ENCODE results near the gene HSD17B8. TPM values are rescaled to one million over a fixed set of nuclear protein-coding genes. Genes with fewer than 3 reads are reported as not detected.

HSD17B8 gene
- polyA plus RNA-seq, 1 donor (not counting 4 experiments of a cell fraction or from before 2014, with no cell fraction given), result 18.6 TPM

- dilution Hi-C loops (cut with MboI; ENCODE audit: extremely low pct_ligation_motif_present, low sequenced_read_pairs), result no loop called here
- H3K4me2 ChIP-seq (ENCODE audit: control insufficient read depth, extremely low read depth, insufficient read depth, low read depth, low read length), result no peak overlapping the region
- H3K27ac ChIP-seq (ENCODE audit: control insufficient read depth, insufficient read depth, low read length), result no peak overlapping the region
- DNase-seq (ENCODE audit: low read depth, low spot score) (no peak), FAIRE-seq (no peak)
- no peak overlapping the region for H2AFZ ChIP-seq (ENCODE audit: control insufficient read depth, low read length)
- peaks cover 28% of the 10 kb centered on the region for H3K27me3 ChIP-seq (ENCODE audit: control insufficient read depth, extremely low read depth, insufficient read depth, low read length)
- H3K4me1 ChIP-seq (ENCODE audit: control insufficient read depth, extremely low read depth, insufficient read depth, low read length), result no peaks in the 10 kb centered on the region
- no peak overlapping the region for H3K9ac ChIP-seq (ENCODE audit: control insufficient read depth, extremely low read depth, insufficient read depth, low read length)
- H3K9me1 ChIP-seq (ENCODE audit: control insufficient read depth, extremely low read depth, insufficient read depth, low read length), result no peaks in the 10 kb centered on the region
- no peaks in the 10 kb centered on the region for H3K36me3 ChIP-seq (ENCODE audit: control insufficient read depth in 2 of 2, extremely low read depth in 1 of 2, insufficient read depth in 2 of 2, low read length in 2 of 2)
- no peak overlapping the region for H3K4me3 ChIP-seq (ENCODE audit: control insufficient read depth in 2 of 3, extremely low read depth in 1 of 3, insufficient read depth in 2 of 3, low read depth in 1 of 3, low read length in 3 of 3)
- no peaks in the 10 kb centered on the region for H3K79me2 ChIP-seq (ENCODE audit: control insufficient read depth, insufficient read depth, low read length)
- TF ChIP-seq CTCF (optimal IDR thresholded peaks at IDR 0.05 in 1 of 3, IDR thresholded peaks at IDR 0.05 in 1 of 3, conservative IDR thresholded peaks at IDR 0.05 in 1 of 3; ENCODE audit: extremely low read depth in 1 of 3, insufficient read depth in 2 of 3, low read length in 3 of 3) (no peak), EZH2 (IDR thresholded peaks at IDR 0.05; ENCODE audit: low read length) (no peak)
- no peaks in the 10 kb centered on the region for H3K9me3 ChIP-seq (ENCODE audit: control insufficient read depth, low read depth, low read length)
- H4K20me1 ChIP-seq (ENCODE audit: control insufficient read depth, extremely low read depth, insufficient read depth, low read length), result no peaks in the 10 kb centered on the region
Measured at GRCh38 chr6:33187809-33188208, 16.6 kb upstream of the HSD17B8 start.

GRCh38 chr6:33189164-33189563 lies 15.3 kb upstream of the HSD17B8 start:
- Histone ChIP-seq H3K27me3 (ENCODE audit: control insufficient read depth, extremely low read depth, insufficient read depth, low read length) (peaks cover 31% of the 10 kb centered on the region), H4K20me1 (ENCODE audit: control insufficient read depth, extremely low read depth, insufficient read depth, low read length) (no peaks in the 10 kb centered on the region), H3K4me1 (ENCODE audit: control insufficient read depth, extremely low read depth, insufficient read depth, low read length) (no peaks in the 10 kb centered on the region), H3K9me3 (ENCODE audit: control insufficient read depth, low read depth, low read length) (no peaks in the 10 kb centered on the region), H2AFZ (ENCODE audit: control insufficient read depth, low read length) (no peak overlapping the region), H3K4me3 (ENCODE audit: control insufficient read depth in 2 of 3, extremely low read depth in 1 of 3, insufficient read depth in 2 of 3, low read depth in 1 of 3, low read length in 3 of 3) (no peak overlapping the region), H3K79me2 (ENCODE audit: control insufficient read depth, insufficient read depth, low read length) (no peaks in the 10 kb centered on the region), H3K4me2 (ENCODE audit: control insufficient read depth, extremely low read depth, insufficient read depth, low read depth, low read length) (no peak overlapping the region), H3K9ac (ENCODE audit: control insufficient read depth, extremely low read depth, insufficient read depth, low read length) (no peak overlapping the region), H3K27ac (ENCODE audit: control insufficient read depth, insufficient read depth, low read length) (no peak overlapping the region), H3K9me1 (ENCODE audit: control insufficient read depth, extremely low read depth, insufficient read depth, low read length) (no peaks in the 10 kb centered on the region), H3K36me3 (ENCODE audit: control insufficient read depth in 2 of 2, extremely low read depth in 1 of 2, insufficient read depth in 2 of 2, low read length in 2 of 2) (no peaks in the 10 kb centered on the region)
- dilution Hi-C loops (cut with MboI; ENCODE audit: extremely low pct_ligation_motif_present, low sequenced_read_pairs), result no loop called here
- FAIRE-seq, result no peak
- no peak for DNase-seq (ENCODE audit: low read depth, low spot score)
- TF ChIP-seq EZH2 (IDR thresholded peaks at IDR 0.05; ENCODE audit: low read length), result no peak
- no peak for TF ChIP-seq CTCF (optimal IDR thresholded peaks at IDR 0.05 in 1 of 3, IDR thresholded peaks at IDR 0.05 in 1 of 3, conservative IDR thresholded peaks at IDR 0.05 in 1 of 3; ENCODE audit: extremely low read depth in 1 of 3, insufficient read depth in 2 of 3, low read length in 3 of 3)

Measured in keratinocyte (primary cell).